ENCODE results near the gene PRR33.

Gene PRR33

GRCh38 chr11:1863352-1864216, 28.1 kb downstream of the PRR33 start:
- no peak overlapping the region for H3K27ac ChIP-seq
- TF ChIP-seq ZFX (IDR thresholded peaks at IDR 0.05) (no peak), CTCF (conservative IDR thresholded peaks at IDR 0.05) (no peak)

GRCh38 chr11:1862588-1863351, 28.9 kb downstream of the PRR33 start:
- TF ChIP-seq CTCF (conservative IDR thresholded peaks at IDR 0.05) (no peak), ZFX (IDR thresholded peaks at IDR 0.05) (no peak)
- no peak overlapping the region for H3K27ac ChIP-seq

DNA sequence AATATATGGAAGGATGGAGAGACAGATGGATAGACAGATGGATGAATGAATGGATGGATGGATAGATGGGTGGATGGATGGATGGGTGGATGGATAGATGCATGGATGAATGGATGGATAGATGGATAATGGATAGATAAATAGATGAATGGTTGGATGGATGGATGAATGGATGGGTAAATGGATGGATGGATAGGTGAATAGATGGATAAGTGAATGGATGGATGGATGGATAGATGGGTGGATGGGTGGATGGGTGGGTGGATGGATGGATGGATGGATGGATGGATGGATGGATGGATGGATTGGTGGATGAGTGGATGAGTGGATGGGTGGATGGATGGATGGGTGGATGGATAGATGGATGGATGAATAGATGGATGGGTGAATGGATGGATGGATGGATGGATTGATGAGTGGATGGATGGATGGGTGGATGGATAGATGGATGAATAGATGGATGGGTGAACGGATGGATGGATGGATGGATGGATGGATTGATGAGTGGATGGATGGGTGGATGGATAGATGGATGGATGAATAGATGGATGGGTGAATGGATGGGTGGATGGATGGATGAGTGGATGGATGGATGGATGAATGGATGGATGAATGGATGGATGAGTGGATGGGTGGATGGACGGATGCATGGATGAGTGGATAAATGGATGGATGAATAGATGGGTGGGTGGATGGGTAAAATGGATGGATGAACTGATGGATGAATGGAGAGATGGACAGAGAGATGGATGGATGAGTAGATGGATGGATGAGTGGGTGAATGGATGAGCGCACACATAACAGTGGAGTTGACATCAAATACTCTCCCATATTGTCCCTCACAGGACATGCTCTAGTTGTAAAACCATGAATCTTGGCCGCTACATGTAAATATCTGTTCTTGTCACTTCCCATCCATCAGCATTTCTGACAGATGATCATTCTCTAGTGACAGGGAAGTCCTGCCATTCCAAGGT, 30.0 kb downstream of the PRR33 start:
- TF ChIP-seq ZFX (IDR thresholded peaks at IDR 0.05) (no peak), CTCF (conservative IDR thresholded peaks at IDR 0.05) (no peak)
- H3K27ac ChIP-seq = no peak overlapping the region

DNA sequence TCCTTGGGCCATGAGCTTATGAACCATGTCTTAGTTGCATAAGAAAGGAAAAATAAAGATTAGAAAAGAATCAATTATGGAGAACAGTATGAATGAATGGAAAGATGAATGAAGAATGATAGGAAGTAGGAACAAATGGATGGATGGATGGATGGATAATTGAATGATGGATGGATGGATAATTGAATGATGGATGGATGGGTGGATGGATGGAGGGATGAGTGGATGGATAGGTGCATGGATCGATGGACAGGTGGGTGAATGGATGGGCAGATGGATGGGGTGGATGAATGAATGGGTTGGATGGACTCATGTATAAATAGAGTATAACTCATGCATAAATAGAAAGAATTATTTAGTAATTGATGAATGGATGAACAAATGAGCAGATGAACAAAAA, 31.6 kb downstream of the PRR33 start:
- no peak for TF ChIP-seq CTCF (conservative IDR thresholded peaks at IDR 0.05)
- no peak for TF ChIP-seq ZFX (IDR thresholded peaks at IDR 0.05)

DNA sequence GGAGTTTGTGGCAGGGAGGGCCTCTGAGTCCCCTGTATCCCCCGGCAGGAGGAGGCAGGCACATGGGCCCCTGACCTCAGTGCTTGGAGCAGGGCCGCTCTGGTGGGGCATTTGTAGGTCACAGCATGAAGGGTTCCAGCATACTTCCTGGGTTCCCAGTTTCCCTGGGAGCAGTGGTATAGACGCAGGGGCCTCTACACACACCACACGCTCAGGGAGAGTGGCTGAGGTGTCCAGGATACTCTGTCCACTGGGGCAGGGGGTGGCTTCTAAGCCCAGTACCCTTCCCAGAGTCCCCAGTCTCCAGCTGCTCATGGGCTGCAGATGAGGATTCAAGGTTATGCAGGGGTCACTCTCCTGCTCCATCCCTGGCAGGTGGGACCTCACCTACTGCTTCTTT, 32.7 kb downstream of the PRR33 start:
- TF ChIP-seq CTCF (conservative IDR thresholded peaks at IDR 0.05) (no peak), ZFX (IDR thresholded peaks at IDR 0.05) (no peak)
- H3K27ac ChIP-seq = no peak overlapping the region

More for the DNA sequence above, 31.6 kb downstream of the PRR33 start:
- no peak overlapping the region for H3K27ac ChIP-seq

GRCh38 chr11:1858576-1858975, 33.1 kb downstream of the PRR33 start:
- no peak for TF ChIP-seq ZFX (IDR thresholded peaks at IDR 0.05)
- TF ChIP-seq CTCF (conservative IDR thresholded peaks at IDR 0.05) = no peak
- no peak overlapping the region for H3K27ac ChIP-seq
